Neural progenitor cell (in vitro differentiated cells): ENCODE data around the gene PLK1. TPM values are rescaled to one million over a fixed set of nuclear protein-coding genes. Genes with fewer than 3 reads are reported as not detected.
"Not testable (repeated sequence)": the region's sequence is repeated elsewhere in the genome, so short reads cannot be mapped to it uniquely, and the experiment has no call there.

Experiments used
- DNase-seq: peaks from one replicate; pipeline ENCODE4 v3.0.0-alpha.2; 2016; ENCODE audit warnings: low spot score
- H2AFZ ChIP-seq: fragments of 200-600 bp; sonication (generic); replicated peaks from 2 replicates; pipeline ENCODE4 v1.6.1; 2016; ENCODE audit warnings: antibody characterized with exemption
- H3F3A ChIP-seq: fragments of 200-600 bp; sonication (generic); 2 replicates; pipeline ENCODE4 v1.6.1; 2016; ENCODE audit warnings: antibody characterized with exemption, low read depth
- H3K27ac ChIP-seq: fragments of 200-600 bp; sonication (generic); 2 replicates; pipeline ENCODE4 v1.5.1; 2016; ENCODE audit warnings: mild to moderate bottlenecking
- H3K27me3 ChIP-seq: fragments of 200-600 bp; sonication (generic); 2 replicates; pipeline ENCODE4 v1.6.1; 2016; ENCODE audit warnings: mild to moderate bottlenecking, moderate library complexity
- H3K36me3 ChIP-seq: fragments of 200-600 bp; sonication (generic); 2 replicates; pipeline ENCODE4 v1.5.1; 2016
- H3K4me1 ChIP-seq: fragments of 200-600 bp; sonication (generic); 2 replicates; pipeline ENCODE4 v1.6.1; 2016; ENCODE audit warnings: mixed run types
- H3K4me2 ChIP-seq: fragments of 200-600 bp; sonication (generic); 2 replicates; pipeline ENCODE4 v1.6.1; 2016
- H3K4me3 ChIP-seq: fragments of 200-600 bp; sonication (generic); 2 replicates; pipeline ENCODE4 v1.5.1; 2016
- H3K79me2 ChIP-seq: fragments of 200-600 bp; sonication (generic); 2 replicates; pipeline ENCODE4 v1.6.1; 2016; ENCODE audit warnings: low read depth
- H3K9ac ChIP-seq: fragments of 200-600 bp; sonication (generic); 2 replicates; pipeline ENCODE4 v1.6.1; 2016
- H3K9me3 ChIP-seq: fragments of 200-600 bp; sonication (generic); 2 replicates; pipeline ENCODE4 v1.5.1; 2016; ENCODE audit warnings: low read depth
- H4K20me1 ChIP-seq: fragments of 200-600 bp; sonication (generic); 2 replicates; pipeline ENCODE4 v1.6.1; 2016; ENCODE audit warnings: low read depth
- H3K27ac Mint-ChIP-seq: 3 replicates; pipeline ENCODE4 v1.8.0; 2021; ENCODE audit warnings: mixed read lengths
- H3K27me3 Mint-ChIP-seq: 2 replicates; pipeline ENCODE4 v1.8.0; 2022; ENCODE audit warnings: low read depth, mild to moderate bottlenecking, inconsistent platforms, moderate library complexity, mixed read lengths; ENCODE audit not compliant: insufficient read depth
- H3K36me3 Mint-ChIP-seq: 3 replicates; pipeline ENCODE4 v1.8.0; 2021; ENCODE audit warnings: mixed read lengths
- H3K4me1 Mint-ChIP-seq: 3 replicates; pipeline ENCODE4 v1.8.0; 2021; ENCODE audit warnings: mixed read lengths
- H3K4me3 Mint-ChIP-seq: 3 replicates; pipeline ENCODE4 v1.8.0; 2021; ENCODE audit warnings: mild to moderate bottlenecking, moderate library complexity, mixed read lengths
- H3K9me3 Mint-ChIP-seq: 3 replicates; pipeline ENCODE4 v1.8.0; 2020; ENCODE audit warnings: mixed read lengths
- CTCF ChIP-seq: fragments of 200-600 bp; sonication (generic); IDR thresholded peaks from 2 replicates; pipeline ENCODE4 v1.5.1; 2017; ENCODE audit warnings: antibody characterized with exemption, mild to moderate bottlenecking
- EZH2 ChIP-seq: fragments of 200-600 bp; sonication (generic); IDR thresholded peaks from 2 replicates; pipeline ENCODE4 v1.6.1; 2017; ENCODE audit warnings: antibody characterized with exemption, mild to moderate bottlenecking, moderate library complexity
- EZH2phosphoT487 ChIP-seq: fragments of 200-600 bp; sonication (generic); IDR thresholded peaks from 2 replicates; pipeline ENCODE4 v1.6.1; 2017; ENCODE audit warnings: antibody characterized with exemption
- total RNA-seq: library from RNA; depleted of rRNA; stranded (reverse); fragments of >200 nt; gene quantifications from 2 replicates; pipeline ENCODE4 v1.2.3, GENCODE V29; 2015; ENCODE audit warnings: low replicate concordance

The PLK1 gene
- total RNA-seq, 1 donor from 2014 or later: 93.5 TPM

- Mint-ChIP-seq H3K27me3 (peaks cover 4% of the 10 kb centered on the region), H3K4me3 (no peak overlapping the region), H3K36me3 (no peaks in the 10 kb centered on the region), H3K9me3 (no peaks in the 10 kb centered on the region), H3K4me1 (peaks cover 4% of the 10 kb centered on the region), H3K27ac (no peak overlapping the region)
- Histone ChIP-seq H3K4me2 (no peak overlapping the region), H3K36me3 (no peaks in the 10 kb centered on the region), H2AFZ (peak overlapping the region; percentile 72), H3K9me3 (no peaks in the 10 kb centered on the region), H3K4me3 (no peak overlapping the region), H3F3A (no peaks in the 10 kb centered on the region), H4K20me1 (no peaks in the 10 kb centered on the region), H3K27ac (no peak overlapping the region), H3K9ac (no peak overlapping the region), H3K4me1 (no peaks in the 10 kb centered on the region), H3K79me2 (no peaks in the 10 kb centered on the region), H3K27me3 (no peaks in the 10 kb centered on the region)
- TF ChIP-seq EZH2phosphoT487: no peak
- DNase-seq: no peak
Measured at GRCh38 chr16:23729503-23730424, 51.1 kb downstream of the PLK1 start.

- no peaks in the 10 kb centered on the region for H3K27me3 ChIP-seq
- no peaks in the 10 kb centered on the region for H3K79me2 ChIP-seq
- H3K4me3 ChIP-seq: no peak overlapping the region
- H3K9me3 ChIP-seq: no peaks in the 10 kb centered on the region
- Mint-ChIP-seq H3K4me1 (no peaks in the 10 kb centered on the region), H3K9me3 (no peaks in the 10 kb centered on the region), H3K27ac (no peak overlapping the region), H3K36me3 (no peaks in the 10 kb centered on the region), H3K4me3 (no peak overlapping the region), H3K27me3 (peaks cover 2% of the 10 kb centered on the region)
- H4K20me1 ChIP-seq: no peaks in the 10 kb centered on the region
- H2AFZ ChIP-seq: no peak overlapping the region
- no peak overlapping the region for H3K27ac ChIP-seq
- DNase-seq: no peak
- no peaks in the 10 kb centered on the region for H3F3A ChIP-seq
- no peaks in the 10 kb centered on the region for H3K36me3 ChIP-seq
- TF ChIP-seq CTCF (no peak), EZH2phosphoT487 (no peak), EZH2 (no peak)
- H3K4me1 ChIP-seq: no peaks in the 10 kb centered on the region
- no peak overlapping the region for H3K9ac ChIP-seq
- no peak overlapping the region for H3K4me2 ChIP-seq
Measured at GRCh38 chr16:23734176-23734893, 55.6 kb downstream of the PLK1 start.

GRCh38 chr16:23737423-23738028 lies 58.8 kb downstream of the PLK1 start:
- not testable (repeated sequence) for H3K79me2 ChIP-seq, H2AFZ ChIP-seq, H3K9me3 Mint-ChIP-seq, H3K4me1 Mint-ChIP-seq, H3K4me2 ChIP-seq, DNase-seq, H3K27me3 Mint-ChIP-seq, H4K20me1 ChIP-seq, H3K9ac ChIP-seq, H3K36me3 ChIP-seq, H3K36me3 Mint-ChIP-seq, H3K27me3 ChIP-seq, H3K9me3 ChIP-seq, H3K4me3 Mint-ChIP-seq, H3K27ac ChIP-seq, H3K4me1 ChIP-seq, H3K27ac Mint-ChIP-seq, H3F3A ChIP-seq, H3K4me3 ChIP-seq

GRCh38 chr16:23739516-23739915 lies 60.8 kb downstream of the PLK1 start:
- Histone ChIP-seq H3K4me2 (no peak overlapping the region), H3K27ac (no peak overlapping the region), H3K27me3 (no peaks in the 10 kb centered on the region), H3K79me2 (no peaks in the 10 kb centered on the region), H4K20me1 (no peaks in the 10 kb centered on the region), H3K4me3 (no peak overlapping the region), H3K9me3 (no peaks in the 10 kb centered on the region), H3K36me3 (no peaks in the 10 kb centered on the region), H3K4me1 (no peaks in the 10 kb centered on the region), H2AFZ (no peak overlapping the region), H3K9ac (no peak overlapping the region), H3F3A (no peaks in the 10 kb centered on the region)
- no peak for DNase-seq
- no peak for TF ChIP-seq EZH2phosphoT487
- TF ChIP-seq EZH2: no peak
- no peak for TF ChIP-seq CTCF
- Mint-ChIP-seq H3K9me3 (no peaks in the 10 kb centered on the region), H3K27me3 (peaks cover 4% of the 10 kb centered on the region), H3K27ac (no peak overlapping the region), H3K36me3 (no peaks in the 10 kb centered on the region), H3K4me1 (no peaks in the 10 kb centered on the region), H3K4me3 (no peak overlapping the region)

Other genes starting within 250 kb of the PLK1 start
- 19.1 and 21.6 TPM in 2 replicates for gene COG7, start 225.7 kb upstream of the PLK1 start, total RNA-seq
- gene GGA2, start 168.4 kb upstream of the PLK1 start, total RNA-seq: 139 and 180 TPM in 2 replicates
- 19.7 and 38.9 TPM in 2 replicates for gene EARS2, start 121.5 kb upstream of the PLK1 start, total RNA-seq
- gene UBFD1, start 121.2 kb upstream of the PLK1 start, total RNA-seq: 64.9 and 138 TPM in 2 replicates
- 122 and 131 TPM in 2 replicates for gene NDUFAB1, start 82.6 kb upstream of the PLK1 start, total RNA-seq
- gene PALB2, start 37.6 kb upstream of the PLK1 start, total RNA-seq: 11.4 and 23.3 TPM in 2 replicates
- 35.7 and 40.3 TPM in 2 replicates for gene DCTN5, start 37.4 kb upstream of the PLK1 start, total RNA-seq
- gene ERN2, start 34.3 kb downstream of the PLK1 start, total RNA-seq: 1.8 and 3.8 TPM in 2 replicates
- 0.13 and 0.46 TPM in 2 replicates for gene CHP2, start 76.1 kb downstream of the PLK1 start, total RNA-seq
- gene PRKCB, start 157.1 kb downstream of the PLK1 start, total RNA-seq: 5.0 and 9.5 TPM in 2 replicates